ENCODE measurements around the gene ALKBH6. TPM values are rescaled to one million over a fixed set of nuclear protein-coding genes. Genes with fewer than 3 reads are reported as not detected.
"Not testable (repeated sequence)": the region's sequence is repeated elsewhere in the genome, so short reads cannot be mapped to it uniquely, and the experiment has no call there.

The ALKBH6 gene
- polyA plus RNA-seq, 1 donor from 2014 or later = 15.7 TPM

GRCh38 chr19:36043952-36044351 lies 29.9 kb upstream of the ALKBH6 start:
- no peak overlapping the region for H3K27ac Mint-ChIP-seq
- no peaks in the 10 kb centered on the region for H3K27me3 Mint-ChIP-seq
- H3K9me3 Mint-ChIP-seq = no peaks in the 10 kb centered on the region
- peaks cover 0 to 2% (median 2%) of the 10 kb centered on the region in 3 donors for H3K4me1 Mint-ChIP-seq
- peaks cover 8% of the 10 kb centered on the region for H3K36me3 Mint-ChIP-seq
- H3K4me3 Mint-ChIP-seq = no peak overlapping the region

GRCh38 chr19:36041831-36042230 lies 27.8 kb upstream of the ALKBH6 start:
- Mint-ChIP-seq H3K27ac (no peak overlapping the region), H3K4me1 (peaks cover 0 to 2% (median 2%) of the 10 kb centered on the region in 3 donors), H3K9me3 (no peaks in the 10 kb centered on the region), H3K27me3 (no peaks in the 10 kb centered on the region), H3K36me3 (peaks cover 8% of the 10 kb centered on the region), H3K4me3 (no peak overlapping the region)

- H3K4me3 Mint-ChIP-seq, H3K36me3 Mint-ChIP-seq, H3K27ac Mint-ChIP-seq, H3K27me3 Mint-ChIP-seq, H3K9me3 Mint-ChIP-seq, H3K4me1 Mint-ChIP-seq: not testable (repeated sequence)
Observed at GRCh38 chr19:36041092-36041491, 27.1 kb upstream of the ALKBH6 start.

- Mint-ChIP-seq H3K4me3 (no peak overlapping the region), H3K9me3 (no peaks in the 10 kb centered on the region), H3K4me1 (peaks cover 0 to 2% (median 1%) of the 10 kb centered on the region in 3 donors), H3K27ac (no peak overlapping the region), H3K27me3 (no peaks in the 10 kb centered on the region), H3K36me3 (peaks cover 8% of the 10 kb centered on the region)
Observed at GRCh38 chr19:36040495-36040894, 26.5 kb upstream of the ALKBH6 start.

GRCh38 chr19:36032251-36033104 lies 18.5 kb upstream of the ALKBH6 start, which contains the start of gene CLIP3:
TSS of gene CLIP3 (minus strand) at chr19:36032873. CDS start at chr19:36032357, 516 bp downstream.
- peaks cover 0 to 2% (median 1%) of the 10 kb centered on the region in 3 donors for H3K4me1 Mint-ChIP-seq
- H3K9me3 Mint-ChIP-seq = no peaks in the 10 kb centered on the region
- peak within 1 kb of the TSS in 1 of 3 donors; percentile 47 for H3K27ac Mint-ChIP-seq

GRCh38 chr19:36031308-36031707 lies 17.3 kb upstream of the ALKBH6 start:
- Mint-ChIP-seq H3K27ac (no peak overlapping the region), H3K9me3 (no peaks in the 10 kb centered on the region), H3K36me3 (peaks cover 15% of the 10 kb centered on the region), H3K4me1 (peaks cover 0 to 2% (median 1%) of the 10 kb centered on the region in 3 donors), H3K4me3 (no peak overlapping the region), H3K27me3 (peaks cover 3% of the 10 kb centered on the region)

More at GRCh38 chr19:36032251-36033104, 18.5 kb upstream of the ALKBH6 start, which contains the start of gene CLIP3:
- Mint-ChIP-seq H3K36me3 (peaks cover 14% of the 10 kb centered on the region), H3K27me3 (peaks cover 3% of the 10 kb centered on the region), H3K4me3 (peak within 1 kb of the TSS in 2 of 4 donors; percentile 17 to 57)

- Mint-ChIP-seq H3K4me1 (peaks cover 0 to 2% (median 0%) of the 10 kb centered on the region in 3 donors), H3K4me3 (no peak overlapping the region), H3K36me3 (peaks cover 17% of the 10 kb centered on the region), H3K27ac (peak overlapping the region in 1 of 3 donors; percentile 45), H3K9me3 (no peaks in the 10 kb centered on the region), H3K27me3 (peaks cover 3% of the 10 kb centered on the region)
Observed at GRCh38 chr19:36030264-36031148, 16.5 kb upstream of the ALKBH6 start.

- H3K4me3 Mint-ChIP-seq = peak overlapping the region in 1 of 4 donors; percentile 39
- peaks cover 0 to 2% (median 0%) of the 10 kb centered on the region in 3 donors for H3K4me1 Mint-ChIP-seq
- H3K27ac Mint-ChIP-seq = no peak overlapping the region
- H3K9me3 Mint-ChIP-seq = no peaks in the 10 kb centered on the region
- H3K27me3 Mint-ChIP-seq = peaks cover 3% of the 10 kb centered on the region
- peaks cover 13% of the 10 kb centered on the region for H3K36me3 Mint-ChIP-seq
Observed at GRCh38 chr19:36028313-36029041, 14.5 kb upstream of the ALKBH6 start.

GRCh38 chr19:36027696-36028095 lies 13.7 kb upstream of the ALKBH6 start:
- Mint-ChIP-seq H3K9me3 (no peaks in the 10 kb centered on the region), H3K27me3 (peaks cover 2% of the 10 kb centered on the region), H3K27ac (no peak overlapping the region), H3K4me1 (peaks cover 0 to 2% (median 0%) of the 10 kb centered on the region in 3 donors), H3K36me3 (peaks cover 13% of the 10 kb centered on the region), H3K4me3 (no peak overlapping the region)

GRCh38 chr19:36026091-36026876 lies 12.3 kb upstream of the ALKBH6 start:
- H3K27ac Mint-ChIP-seq = no peak overlapping the region
- no peaks in the 10 kb centered on the region for H3K27me3 Mint-ChIP-seq
- H3K4me1 Mint-ChIP-seq = peaks cover 0 to 2% (median 0%) of the 10 kb centered on the region in 3 donors
- no peak overlapping the region for H3K4me3 Mint-ChIP-seq
- no peaks in the 10 kb centered on the region for H3K9me3 Mint-ChIP-seq
- peaks cover 15% of the 10 kb centered on the region for H3K36me3 Mint-ChIP-seq

GRCh38 chr19:36025541-36025940 lies 11.5 kb upstream of the ALKBH6 start:
- H3K36me3 Mint-ChIP-seq = peaks cover 19% of the 10 kb centered on the region
- no peak overlapping the region for H3K4me3 Mint-ChIP-seq
- peaks cover 0 to 2% (median 0%) of the 10 kb centered on the region in 3 donors for H3K4me1 Mint-ChIP-seq
- H3K27me3 Mint-ChIP-seq = no peaks in the 10 kb centered on the region
- H3K27ac Mint-ChIP-seq = no peak overlapping the region
- H3K9me3 Mint-ChIP-seq = no peaks in the 10 kb centered on the region

GRCh38 chr19:36023432-36023831 lies 9.4 kb upstream of the ALKBH6 start:
- Mint-ChIP-seq H3K9me3 (no peaks in the 10 kb centered on the region), H3K4me3 (no peak overlapping the region), H3K27ac (no peak overlapping the region)

GRCh38 chr19:36019061-36019670 lies 5.2 kb upstream of the ALKBH6 start:
- H3K27ac Mint-ChIP-seq = no peak overlapping the region

More at GRCh38 chr19:36023432-36023831, 9.4 kb upstream of the ALKBH6 start:
- peaks cover 11% of the 10 kb centered on the region for H3K36me3 Mint-ChIP-seq
- no peaks in the 10 kb centered on the region for H3K27me3 Mint-ChIP-seq
- no peaks in the 10 kb centered on the region for H3K4me1 Mint-ChIP-seq

More at GRCh38 chr19:36019061-36019670, 5.2 kb upstream of the ALKBH6 start:
- H3K4me1 Mint-ChIP-seq = peaks cover 5 to 7% (median 6%) of the 10 kb centered on the region in 3 donors
- peaks cover 8% of the 10 kb centered on the region for H3K36me3 Mint-ChIP-seq
- H3K9me3 Mint-ChIP-seq = no peaks in the 10 kb centered on the region
- H3K4me3 Mint-ChIP-seq = no peak overlapping the region
- H3K27me3 Mint-ChIP-seq = no peaks in the 10 kb centered on the region

Measured in IgD-negative memory B cell (primary cell).